Liver (tissue), 3 donors: Measurements from ENCODE around the gene OR5P2.

Experiments used
- ATF3 ChIP-seq: IDR thresholded peaks from 2 replicates; pipeline ENCODE4 v1.6.1; 2016; ENCODE audit warnings: antibody characterized with exemption
- CTCF ChIP-seq: fragments of 150-350 bp; IDR thresholded peaks from 2 replicates; pipeline ENCODE4 v1.5.1; 2017; ENCODE audit warnings: improper control_type of control experiment, low read depth, low read length; ENCODE audit not compliant: missing input control
- EGR1 ChIP-seq, 2 donors: IDR thresholded peaks; 2 replicates each; pipeline ENCODE4 v1.6.1; 2016 to 2018; ENCODE audit warnings: antibody characterized with exemption in 2 of 2, low read depth in 2 of 2
- FOXA2 ChIP-seq: IDR thresholded peaks from 2 replicates; pipeline ENCODE4 v1.6.1; 2016; ENCODE audit warnings: antibody characterized with exemption
- GABPA ChIP-seq, 2 donors: IDR thresholded peaks in 1 of 2; conservative IDR thresholded peaks in 1 of 2; 2 replicates each; pipeline ENCODE4 v1.6.1; 2016; ENCODE audit warnings: antibody characterized with exemption in 2 of 2, mild to moderate bottlenecking in 1 of 2, moderate library complexity in 1 of 2
- JUND ChIP-seq, 2 donors: IDR thresholded peaks; 2 replicates each; pipeline ENCODE4 v1.6.1; 2016; ENCODE audit warnings: antibody characterized with exemption in 2 of 2
- MAX ChIP-seq: IDR thresholded peaks from 2 replicates; pipeline ENCODE4 v1.6.1; 2016; ENCODE audit warnings: antibody characterized with exemption
- RAD21 ChIP-seq, 2 donors: IDR thresholded peaks; 2 replicates each; pipeline ENCODE4 v1.6.1; 2016; ENCODE audit warnings: antibody characterized with exemption in 2 of 2, mild to moderate bottlenecking in 2 of 2
- REST ChIP-seq: IDR thresholded peaks from 2 replicates; pipeline ENCODE4 v1.6.1; 2016; ENCODE audit warnings: antibody characterized with exemption, mild to moderate bottlenecking
- RXRA ChIP-seq, 2 donors: IDR thresholded peaks; 2 replicates each; pipeline ENCODE4 v1.6.1; 2017 to 2018; ENCODE audit warnings: antibody characterized with exemption in 2 of 2, mild to moderate bottlenecking in 1 of 2
- SP1 ChIP-seq: IDR thresholded peaks from 2 replicates; pipeline ENCODE4 v1.6.1; 2018; ENCODE audit warnings: antibody characterized with exemption, mild to moderate bottlenecking
- TAF1 ChIP-seq: conservative IDR thresholded peaks from 2 replicates; pipeline ENCODE4 v1.6.1; 2016; ENCODE audit warnings: antibody characterized with exemption, mild to moderate bottlenecking
- YY1 ChIP-seq: IDR thresholded peaks from 2 replicates; pipeline ENCODE4 v1.6.1; 2016; ENCODE audit warnings: antibody characterized with exemption, mild to moderate bottlenecking
- ZBTB33 ChIP-seq: IDR thresholded peaks from 2 replicates; pipeline ENCODE4 v1.6.1; 2016; ENCODE audit warnings: antibody characterized with exemption
- donor health status: healthy.
- donor health status: healthy.

- TF ChIP-seq ATF3 (no peak), RAD21 (IDR thresholded peaks at IDR 0.05) (no peak), CTCF (no peak), FOXA2 (no peak), RXRA (IDR thresholded peaks at IDR 0.05) (no peak), SP1 (no peak), YY1 (no peak), REST (no peak), ZBTB33 (no peak), MAX (no peak), EGR1 (IDR thresholded peaks at IDR 0.05; ENCODE audit: low read depth in 2 of 2) (no peak), JUND (IDR thresholded peaks at IDR 0.05) (no peak), TAF1 (no peak), GABPA (IDR thresholded peaks at IDR 0.05 in 1 of 2, conservative IDR thresholded peaks at IDR 0.05 in 1 of 2) (no peak)
Observed at GRCh38 chr11:7775689-7776088, 21.1 kb downstream of the OR5P2 start.
